Sigmoid colon (tissue), 7 donors: ENCODE data around the gene SCARB1. TPM values are rescaled to one million over a fixed set of nuclear protein-coding genes. Genes with fewer than 3 reads are reported as not detected.

ENCODE experiments used
- DNase-seq: peaks from one replicate; pipeline ENCODE4 v3.0.0-alpha.2; 2019
- H3K27ac ChIP-seq, 4 donors: fragments of 200-600 bp; sonication (generic); one replicate each; pipeline ENCODE4 v1.5.1; 2016 to 2019; ENCODE audit warnings: mild to moderate bottlenecking in 1 of 4
- H3K27me3 ChIP-seq, 3 donors: fragments of 200-600 bp; sonication (generic); one replicate each; pipeline ENCODE4 v1.5.1; 2019; ENCODE audit warnings: mild to moderate bottlenecking in 1 of 3
- H3K36me3 ChIP-seq, 4 donors: fragments of 200-600 bp; sonication (generic); one replicate each; pipeline ENCODE4 v1.5.1; 2016 to 2019
- H3K4me1 ChIP-seq, 4 donors: fragments of 200-600 bp; sonication (generic); one replicate each; pipeline ENCODE4 v1.5.1; 2017 to 2019
- H3K4me3 ChIP-seq, 4 donors: fragments of 200-600 bp; sonication (generic); one replicate each; pipeline ENCODE4 v1.5.1; 2017 to 2019; ENCODE audit warnings: mild to moderate bottlenecking in 2 of 4, moderate library complexity in 1 of 4
- H3K9me3 ChIP-seq, 4 donors: fragments of 200-600 bp in 3 of 4; sonication (generic) in 3 of 4; one replicate each; pipeline versions ENCODE4 v1.5.1 to v1.6.1; 2013 to 2019
- CTCF ChIP-seq, 4 experiments: fragments of 450-650 bp in 3 of 4; fragments of 200-600 bp in 1 of 4; IDR thresholded peaks; one replicate each; pipeline ENCODE4 v1.5.1; 2016 to 2019; ENCODE audit warnings: antibody characterized with exemption in 4 of 4, mild to moderate bottlenecking in 3 of 4, moderate library complexity in 2 of 4
- EP300 ChIP-seq, 4 donors: sonication (generic); formaldehyde crosslinking; IDR thresholded peaks; one replicate each; pipeline ENCODE4 v1.6.1; 2017; ENCODE audit warnings: antibody characterized with exemption in 4 of 4
- POLR2A ChIP-seq, 2 donors: fragments of 450-650 bp; IDR thresholded peaks; one replicate each; pipeline ENCODE4 v1.6.1; 2016; ENCODE audit warnings: antibody characterized with exemption in 2 of 2, mild to moderate bottlenecking in 2 of 2, moderate library complexity in 2 of 2
- POLR2AphosphoS5 ChIP-seq, 4 donors: sonication (generic); formaldehyde crosslinking; IDR thresholded peaks; one replicate each; pipeline ENCODE4 v1.6.1; 2017; ENCODE audit warnings: antibody characterized with exemption in 4 of 4
- WGBS, 2 donors: extraction: QIAGEN DNeasy Blood & Tissue Kit; methylation state at CpG; one replicate each; pipeline ENCODE4 v1.1.7; 2013; 5-methylcytosine and 5-hydroxymethylcytosine counted together
- intact Hi-C: fragments of 100-400 bp; cut with DNase I; formaldehyde crosslinking; loops from one replicate; pipeline ENCODE4 v1.15.1; 2023
- polyA plus RNA-seq, 3 donors: library from polyadenylated mRNA; stranded (reverse); fragments of 200-250 nt; gene quantifications; one replicate each; pipeline ENCODE4 v1.2.3, GENCODE V29; 2013
- total RNA-seq, 4 donors: library from RNA; depleted of rRNA; stranded (reverse); fragments of >200 nt; gene quantifications; one replicate each; pipeline ENCODE4 v1.1.0, GENCODE V29; 2016
- donor health status: healthy with polysubstance abuse.
- donor health status: Bipolar disorder and iron deficiency.
- donor health status: healthy.

The SCARB1 gene
- total and polyA plus RNA-seq, 7 donors = 4.2 to 36.4 (median 11.4) TPM

- H3K4me3 ChIP-seq = no peak overlapping the region
- WGBS, 2 donors = 92 to 95% methylated on average over 15 of the region's 15 CpGs
- H3K27me3 ChIP-seq = no peaks in the 10 kb centered on the region
- H3K4me1 ChIP-seq = no peaks in the 10 kb centered on the region
- no peak for TF ChIP-seq POLR2A (IDR thresholded peaks at IDR 0.05)
- TF ChIP-seq EP300 (IDR thresholded peaks at IDR 0.05) = no peak
- TF ChIP-seq CTCF (IDR thresholded peaks at IDR 0.05) = no peak
- TF ChIP-seq POLR2AphosphoS5 (IDR thresholded peaks at IDR 0.05) = no peak
- intact Hi-C loops = no loop called here
- H3K36me3 ChIP-seq = peaks cover 0 to 13% (median 0%) of the 10 kb centered on the region in 4 donors
- DNase-seq = no peak
- no peak overlapping the region for H3K27ac ChIP-seq
- H3K9me3 ChIP-seq = no peaks in the 10 kb centered on the region
These were observed 70.7 kb downstream of the SCARB1 start for GRCh38 chr12:124792961-124793441.

DNA sequence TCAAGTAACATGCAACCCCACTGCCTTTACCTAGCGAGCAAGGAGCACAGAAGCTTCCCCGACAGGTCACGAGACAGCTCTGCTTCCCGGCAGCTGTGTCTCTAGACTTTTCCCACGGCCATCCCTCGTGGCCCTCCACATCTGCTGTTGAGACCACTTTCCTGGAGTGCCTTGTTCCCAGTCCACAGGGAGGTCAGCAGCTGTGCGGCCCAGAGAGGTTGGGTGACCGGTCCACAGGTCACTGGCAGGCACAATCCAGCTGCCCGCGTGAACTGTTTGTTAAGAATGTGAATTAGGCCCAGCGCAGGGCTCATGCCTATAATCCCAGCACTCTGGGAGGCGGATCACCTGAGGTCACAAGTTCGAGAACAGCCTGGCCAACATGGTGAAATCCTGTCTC, 71.5 kb downstream of the SCARB1 start:
- Histone ChIP-seq H3K4me1 (peaks cover 0 to under 1% (median 0%) of the 10 kb centered on the region in 4 donors), H3K9me3 (no peaks in the 10 kb centered on the region), H3K27me3 (no peaks in the 10 kb centered on the region), H3K27ac (no peak overlapping the region), H3K36me3 (peaks cover 0 to 8% (median 0%) of the 10 kb centered on the region in 4 donors), H3K4me3 (no peak overlapping the region)
- TF ChIP-seq POLR2AphosphoS5 (IDR thresholded peaks at IDR 0.05) (no peak), CTCF (IDR thresholded peaks at IDR 0.05) (no peak), EP300 (IDR thresholded peaks at IDR 0.05) (no peak), POLR2A (IDR thresholded peaks at IDR 0.05) (no peak)
- intact Hi-C loops = no loop called here
- DNase-seq = no peak
- 96% methylated on average over 13 of the region's 13 CpGs for WGBS, 2 donors

DNA sequence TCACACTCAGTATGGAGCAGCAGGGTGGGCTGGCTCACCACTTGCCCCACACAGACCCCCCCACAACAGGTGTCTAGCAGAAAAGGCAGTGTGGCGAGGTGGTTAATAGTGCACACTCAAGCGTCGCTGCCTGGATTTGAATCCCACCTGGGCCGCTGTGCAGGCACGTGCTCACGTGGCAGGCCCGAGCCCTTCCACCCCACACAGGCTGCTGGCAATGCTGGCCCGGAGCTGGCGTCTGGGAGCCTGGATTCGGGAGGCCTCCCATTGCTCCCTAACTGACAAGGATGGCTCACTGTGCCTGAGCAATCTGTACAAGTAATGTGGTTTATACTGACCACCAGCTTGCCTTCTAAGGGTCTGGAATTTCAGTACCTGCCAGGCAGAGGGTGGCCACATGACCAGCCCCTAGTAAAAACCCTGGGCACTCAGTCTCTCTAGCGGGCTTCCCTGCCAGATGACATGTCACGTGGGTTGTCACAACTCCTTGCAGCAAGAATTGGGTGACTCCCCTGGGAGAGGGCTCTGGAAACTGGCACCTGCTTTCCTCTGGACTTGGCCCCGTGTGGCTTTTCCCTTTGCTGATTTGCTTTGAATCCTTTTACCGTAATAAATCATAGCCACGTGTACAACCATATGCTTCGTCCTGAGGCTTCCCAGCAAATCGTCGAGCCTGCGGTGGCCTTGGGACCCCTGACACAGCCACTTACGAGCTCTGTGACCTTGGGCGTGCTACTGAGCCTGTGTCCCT, 72.8 kb downstream of the SCARB1 start:
- no peak for DNase-seq
- H3K36me3 ChIP-seq = peaks cover 0 to 8% (median 0%) of the 10 kb centered on the region in 4 donors
- TF ChIP-seq CTCF (IDR thresholded peaks at IDR 0.05) (no peak), EP300 (IDR thresholded peaks at IDR 0.05) (no peak), POLR2AphosphoS5 (IDR thresholded peaks at IDR 0.05) (no peak), POLR2A (IDR thresholded peaks at IDR 0.05) (no peak)
- no peaks in the 10 kb centered on the region for H3K9me3 ChIP-seq
- H3K27me3 ChIP-seq = no peaks in the 10 kb centered on the region
- H3K4me3 ChIP-seq = no peak overlapping the region
- H3K4me1 ChIP-seq = peaks cover 0 to 5% (median 2%) of the 10 kb centered on the region in 4 donors
- WGBS, 2 donors = 91 to 94% methylated on average over 21 of the region's 21 CpGs
- no peak overlapping the region for H3K27ac ChIP-seq
- intact Hi-C loops = no loop called here

GRCh38 chr12:124788936-124789555, 74.6 kb downstream of the SCARB1 start:
- peaks cover 0 to 5% (median 2%) of the 10 kb centered on the region in 4 donors for H3K4me1 ChIP-seq
- intact Hi-C loops = no loop called here
- H3K27me3 ChIP-seq = no peaks in the 10 kb centered on the region
- peaks cover 0 to 8% (median 0%) of the 10 kb centered on the region in 4 donors for H3K36me3 ChIP-seq
- H3K27ac ChIP-seq = no peak overlapping the region
- H3K9me3 ChIP-seq = no peaks in the 10 kb centered on the region
- H3K4me3 ChIP-seq = no peak overlapping the region
- 90 to 95% methylated on average over 13 of the region's 13 CpGs for WGBS, 2 donors
- no peak for TF ChIP-seq EP300 (IDR thresholded peaks at IDR 0.05)
- TF ChIP-seq POLR2A (IDR thresholded peaks at IDR 0.05) = no peak
- no peak for DNase-seq
